Fibroblast of skin of left biceps (primary cell): Measurements from ENCODE around the gene ATP5ME.

ENCODE experiments used
- DNase-seq, 2 experiments: peaks; one replicate each; pipeline ENCODE4 v3.0.0-alpha.2; 2013; ENCODE audit warnings: low read depth in 2 of 2

The ATP5ME gene

DNA sequence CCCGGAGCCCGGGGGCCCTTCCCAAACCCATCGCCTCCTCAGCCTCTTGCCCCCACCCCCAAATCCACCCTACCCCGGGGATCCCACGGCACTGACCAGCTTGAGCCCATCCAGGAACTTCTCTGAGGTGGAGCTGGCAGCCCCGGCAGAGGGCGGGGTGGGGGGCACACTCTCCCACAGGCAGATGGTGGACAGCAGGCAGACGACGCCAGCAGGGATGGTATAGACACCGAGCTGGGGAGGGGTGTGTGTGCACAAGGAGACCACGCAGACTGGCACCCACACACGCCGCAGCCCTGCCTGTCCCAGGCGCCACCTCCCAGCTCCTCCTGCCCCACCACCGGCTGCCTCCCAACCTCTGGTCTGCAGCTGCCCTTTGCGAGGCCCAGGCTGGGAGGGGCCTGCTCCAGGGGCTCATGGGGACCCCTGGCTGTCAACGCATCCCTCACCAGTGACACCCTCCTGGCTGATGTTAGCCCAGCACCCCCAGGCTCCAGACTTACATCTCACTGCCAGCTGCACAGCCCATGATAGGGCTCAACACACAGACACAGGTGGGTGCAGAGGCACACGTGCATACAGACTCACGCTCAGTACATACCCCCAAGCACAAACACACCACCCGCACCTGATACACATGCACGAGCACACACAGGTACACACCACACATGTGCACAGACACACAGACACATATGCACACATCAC, 10.7 kb upstream of the ATP5ME start:
- no peak for DNase-seq

DNA sequence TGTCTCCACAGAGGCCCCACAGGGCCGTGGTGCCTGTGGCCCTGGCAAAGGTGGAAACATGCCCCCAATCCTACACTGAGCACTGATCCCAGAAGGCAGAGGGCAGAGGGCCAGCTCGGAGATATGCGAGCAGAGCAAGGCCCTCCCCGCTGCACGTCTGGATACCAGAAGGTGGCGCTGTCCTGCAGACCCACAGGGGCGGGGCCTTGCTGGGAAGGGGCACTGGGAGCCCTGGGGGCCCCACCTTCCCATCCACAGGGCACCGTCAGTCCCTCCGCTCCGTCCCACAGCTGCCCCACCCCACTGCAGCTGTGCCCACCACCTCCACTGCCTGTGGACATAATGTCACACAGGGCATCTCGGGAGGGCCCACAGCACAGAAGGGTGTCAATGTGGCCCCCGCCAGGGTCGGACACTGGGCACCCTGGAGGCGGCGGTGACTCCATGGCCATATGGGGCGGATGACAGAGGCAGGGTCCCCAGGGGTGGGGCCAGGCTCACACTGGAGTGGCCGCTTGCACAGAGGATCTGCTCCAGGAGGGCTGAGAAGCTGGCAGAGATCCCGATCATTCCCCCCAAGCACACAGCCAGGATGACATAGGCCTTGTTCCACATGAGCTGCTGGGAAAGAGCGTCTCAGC, 10.0 kb upstream of the ATP5ME start:
- DNase-seq = no peak

DNA sequence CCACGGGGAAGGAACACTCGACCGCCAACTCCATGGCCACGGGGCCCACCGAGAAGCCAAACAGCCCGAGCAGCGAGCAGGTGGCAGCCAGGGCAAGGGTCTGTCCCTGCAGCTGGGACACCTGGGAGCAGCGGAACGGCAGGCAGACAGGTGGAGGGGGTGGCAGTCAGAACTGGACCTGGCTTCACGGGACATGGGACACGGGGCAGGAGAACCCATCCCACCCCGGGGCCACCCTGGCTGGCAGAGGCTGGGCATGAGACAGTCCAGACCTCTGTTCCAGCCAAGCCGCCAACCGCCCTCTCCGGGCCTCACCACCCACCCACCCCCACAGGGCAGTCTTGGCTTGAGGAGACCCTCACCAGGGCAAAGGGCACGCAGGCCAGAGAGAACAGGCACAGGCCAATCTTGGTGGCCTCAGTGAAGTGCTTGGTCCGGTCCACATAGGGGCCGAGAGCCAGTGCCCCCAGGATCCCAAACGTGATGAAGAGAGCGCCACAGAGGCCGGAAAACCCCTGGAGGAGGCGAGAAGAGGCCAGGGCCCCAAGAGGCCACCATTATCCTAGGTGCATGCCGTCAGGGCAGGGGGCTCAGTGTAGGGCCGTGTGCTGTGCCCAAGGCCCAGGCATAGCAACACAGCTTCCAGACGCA, 9.3 kb upstream of the ATP5ME start:
- no peak for DNase-seq

DNA sequence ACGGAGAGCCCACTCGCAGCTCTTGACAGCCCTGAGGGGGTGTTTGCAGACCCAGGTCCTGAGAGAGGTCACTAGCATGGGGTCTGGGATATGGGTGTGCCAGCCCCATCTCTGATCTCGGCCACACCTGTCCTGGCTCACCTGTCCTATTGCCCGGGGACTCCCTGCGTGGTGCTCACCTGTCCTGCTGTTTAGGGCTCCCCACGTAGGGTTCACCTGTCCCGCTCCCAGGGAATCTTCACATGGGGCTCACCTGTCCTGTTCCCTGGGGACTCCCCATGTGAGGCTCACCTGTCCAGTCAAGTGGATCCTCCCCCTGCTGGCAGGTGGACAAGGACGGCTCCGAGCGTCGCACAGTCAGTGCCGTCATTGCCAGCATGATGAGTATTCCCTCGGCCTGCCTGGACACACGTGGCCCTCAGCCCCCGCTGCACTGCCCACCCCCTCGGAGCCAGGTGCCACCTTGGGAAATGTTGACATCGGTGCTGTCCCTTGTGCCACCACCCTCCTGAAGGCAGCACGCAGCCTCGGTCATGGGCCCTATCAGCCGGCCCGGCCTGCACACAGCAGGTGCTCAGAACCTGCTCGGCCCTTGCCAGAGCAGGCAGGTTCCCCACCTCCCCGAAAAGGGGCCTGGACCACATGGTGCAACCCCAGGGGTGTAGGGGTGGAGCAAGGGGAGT, 8.6 kb upstream of the ATP5ME start:
- no peak for DNase-seq

DNA sequence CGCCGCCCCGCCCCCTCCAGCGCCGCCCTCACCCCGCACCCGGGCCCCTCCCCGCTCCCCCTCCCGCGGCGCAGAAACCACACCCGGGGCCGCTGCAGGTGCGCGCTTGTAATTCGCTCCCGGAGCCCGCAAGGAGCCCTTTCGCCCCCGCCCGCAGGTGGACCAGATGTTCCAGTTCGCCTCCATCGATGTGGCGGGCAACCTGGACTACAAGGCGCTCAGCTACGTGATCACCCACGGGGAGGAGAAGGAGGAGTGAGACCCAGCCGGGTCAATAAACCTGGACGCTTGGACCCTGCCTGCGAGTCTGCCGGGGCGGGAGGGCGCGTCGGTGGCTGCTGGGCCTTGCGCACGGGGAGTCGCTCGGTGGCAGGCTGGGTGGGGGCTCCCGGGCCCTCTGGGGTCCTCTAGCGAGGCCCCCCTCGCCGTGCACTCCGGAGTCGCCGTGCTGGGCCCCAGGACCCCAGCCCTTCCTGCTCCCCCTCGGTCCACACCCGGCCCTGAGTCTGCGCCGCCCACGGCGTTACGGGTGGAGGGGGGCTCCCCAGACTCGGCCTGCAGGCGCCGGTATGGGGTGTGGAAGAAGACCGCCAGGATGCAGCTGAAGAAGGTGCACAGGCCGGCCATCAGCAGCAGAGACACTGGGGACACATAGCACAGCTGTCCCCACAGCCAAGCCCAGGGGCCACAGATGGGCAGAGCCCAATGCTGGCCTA, 7.8 kb upstream of the ATP5ME start:
- DNase-seq = no peak

DNA sequence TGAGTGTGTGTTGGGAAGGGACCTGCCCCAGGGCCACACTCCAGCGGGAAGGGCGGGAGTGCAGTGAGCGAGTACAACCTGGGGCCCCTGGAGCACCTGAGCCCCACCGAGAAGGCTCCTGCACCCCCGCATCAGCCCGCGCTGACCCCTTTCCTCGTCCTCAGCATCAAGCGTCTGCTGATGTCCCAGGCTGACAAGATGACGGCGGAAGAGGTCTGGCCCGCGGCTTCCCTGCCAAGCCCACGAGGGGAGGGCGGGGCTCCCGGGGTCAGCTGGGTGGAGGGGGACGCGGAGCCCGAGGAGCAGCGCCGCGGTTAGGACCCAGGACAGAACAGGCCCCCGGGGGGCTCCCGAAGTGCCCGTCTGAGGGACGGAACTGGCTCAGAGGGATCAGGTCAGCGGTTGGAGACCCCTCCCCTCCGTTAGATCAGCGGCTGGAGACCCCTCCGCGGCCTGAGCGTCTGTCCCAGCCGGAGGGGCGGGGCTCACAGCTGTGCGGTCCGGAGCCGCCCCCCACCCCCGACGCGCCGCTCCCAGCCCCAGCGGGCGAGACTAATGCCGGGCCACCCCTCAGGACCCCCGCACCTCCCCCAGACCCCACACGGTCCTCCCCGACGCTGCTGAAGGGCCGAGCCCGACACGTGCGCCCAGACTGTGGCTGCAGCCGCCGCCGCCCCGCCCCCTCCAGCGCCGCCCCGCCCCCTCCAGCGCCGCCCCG, 7.0 kb upstream of the ATP5ME start:
- DNase-seq = no peak

DNA sequence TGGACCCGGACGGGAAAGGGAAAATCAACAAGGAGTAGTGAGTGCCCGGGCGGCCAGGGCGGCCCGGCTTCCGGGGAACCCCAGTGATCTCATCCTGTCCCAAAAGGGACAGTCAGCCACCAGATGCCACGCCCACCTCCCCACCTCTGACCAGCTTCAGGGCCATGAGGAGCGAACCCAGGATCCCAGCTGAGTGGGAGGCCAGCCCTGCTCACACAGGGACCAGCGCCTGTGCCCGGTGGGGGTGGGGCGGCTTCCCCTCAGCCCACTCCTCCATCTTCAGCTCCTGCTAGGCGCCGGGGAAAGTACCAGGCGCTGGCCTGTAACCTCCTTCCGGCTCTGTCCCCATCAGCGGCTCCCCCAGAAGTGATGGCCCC, 6.5 kb upstream of the ATP5ME start:
- no peak for DNase-seq

DNA sequence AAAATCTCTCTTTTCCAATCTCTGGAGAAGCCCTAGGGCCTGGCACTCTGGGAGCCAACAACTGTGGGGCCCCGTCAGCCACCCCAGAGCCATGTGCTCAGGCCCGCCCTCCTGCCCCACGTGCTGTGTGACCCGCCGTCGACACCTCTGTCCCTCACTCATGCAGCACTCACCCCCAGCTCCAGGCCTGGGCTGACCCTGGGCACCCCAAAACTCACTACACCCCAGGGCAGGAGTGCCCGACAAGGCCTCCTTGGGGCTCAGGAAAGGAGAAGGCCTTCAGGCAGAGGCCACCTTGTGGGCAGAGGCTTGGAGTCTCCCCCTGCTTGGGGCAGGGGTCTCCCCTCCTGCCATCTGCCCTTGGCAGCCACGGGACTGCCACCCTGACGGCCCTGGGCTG, 6.0 kb upstream of the ATP5ME start:
- DNase-seq = no peak

DNA sequence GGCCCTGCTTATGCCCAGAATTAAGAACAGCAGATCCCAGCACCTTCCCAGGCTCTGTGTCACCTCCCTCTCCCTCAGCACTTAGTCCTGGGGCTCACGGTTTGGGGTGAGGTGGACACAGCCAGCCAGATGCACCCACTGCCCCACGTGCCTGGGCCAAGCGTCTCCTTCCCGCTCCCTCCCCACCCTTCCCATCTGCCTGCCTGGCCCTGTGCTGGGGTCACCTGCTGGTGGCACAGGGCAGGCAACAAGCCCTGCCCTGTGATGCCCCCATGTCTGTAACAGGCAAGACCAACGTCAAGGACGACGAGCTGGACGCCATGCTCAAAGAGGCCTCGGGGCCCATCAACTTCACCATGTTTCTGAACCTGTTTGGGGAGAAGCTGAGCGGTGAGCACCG, 5.6 kb upstream of the ATP5ME start:
- no peak for DNase-seq

DNA sequence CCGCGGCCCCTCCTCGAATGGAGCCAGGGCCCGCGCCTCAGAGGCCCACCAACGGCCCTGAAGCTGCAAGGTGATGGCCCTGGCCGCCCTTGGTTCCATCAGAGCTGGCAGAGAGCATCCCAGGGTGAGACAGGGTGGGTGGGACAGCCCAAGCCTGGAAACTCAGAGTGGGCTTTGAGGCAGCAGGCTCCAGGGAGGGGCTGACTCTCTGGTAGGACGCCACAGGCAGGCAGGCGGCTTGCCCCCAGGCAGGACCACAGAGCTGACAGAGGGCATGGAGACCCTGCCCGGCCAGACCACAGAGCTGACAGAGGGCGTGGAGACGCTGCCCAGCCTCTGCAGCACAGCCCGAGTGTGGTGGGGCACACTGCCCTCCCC, 5.0 kb upstream of the ATP5ME start:
- DNase-seq = no peak

DNA sequence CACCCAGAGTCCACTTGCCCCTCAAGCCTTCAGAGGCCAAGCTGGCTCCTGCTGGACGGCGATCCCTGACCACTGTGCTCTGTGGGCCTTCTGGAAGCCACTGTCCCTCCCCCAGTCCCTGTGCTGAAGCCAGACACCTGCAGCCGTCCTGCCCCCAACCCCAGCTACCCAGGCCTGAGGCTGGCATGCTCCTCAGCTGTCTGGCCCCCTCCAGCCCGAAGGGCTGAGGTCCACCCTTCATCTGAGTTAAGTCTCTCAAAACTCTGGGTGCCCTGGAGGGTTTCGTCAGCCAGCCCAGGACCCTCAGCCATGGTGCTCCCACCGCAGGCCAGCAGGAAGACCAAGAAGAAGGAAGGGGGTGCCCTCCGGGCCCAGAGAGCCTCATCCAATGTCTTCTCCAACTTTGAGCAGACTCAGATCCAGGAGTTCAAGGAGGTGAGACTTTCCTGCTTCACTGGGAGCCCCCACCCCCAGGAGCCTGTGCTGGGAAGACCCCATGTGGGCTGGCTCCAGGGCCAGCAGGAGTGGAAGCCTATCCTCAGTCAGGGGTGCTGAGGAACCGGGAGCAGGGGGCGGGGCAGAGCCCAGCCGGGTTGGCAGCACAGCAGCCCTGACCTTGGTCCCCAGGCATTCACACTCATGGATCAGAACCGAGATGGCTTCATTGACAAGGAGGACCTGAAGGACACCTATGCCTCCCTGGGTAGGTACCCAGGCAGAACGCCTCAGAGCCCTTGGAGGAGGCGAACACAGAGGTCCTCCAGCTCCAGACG, 4.4 kb upstream of the ATP5ME start:
- DNase-seq = no peak

DNA sequence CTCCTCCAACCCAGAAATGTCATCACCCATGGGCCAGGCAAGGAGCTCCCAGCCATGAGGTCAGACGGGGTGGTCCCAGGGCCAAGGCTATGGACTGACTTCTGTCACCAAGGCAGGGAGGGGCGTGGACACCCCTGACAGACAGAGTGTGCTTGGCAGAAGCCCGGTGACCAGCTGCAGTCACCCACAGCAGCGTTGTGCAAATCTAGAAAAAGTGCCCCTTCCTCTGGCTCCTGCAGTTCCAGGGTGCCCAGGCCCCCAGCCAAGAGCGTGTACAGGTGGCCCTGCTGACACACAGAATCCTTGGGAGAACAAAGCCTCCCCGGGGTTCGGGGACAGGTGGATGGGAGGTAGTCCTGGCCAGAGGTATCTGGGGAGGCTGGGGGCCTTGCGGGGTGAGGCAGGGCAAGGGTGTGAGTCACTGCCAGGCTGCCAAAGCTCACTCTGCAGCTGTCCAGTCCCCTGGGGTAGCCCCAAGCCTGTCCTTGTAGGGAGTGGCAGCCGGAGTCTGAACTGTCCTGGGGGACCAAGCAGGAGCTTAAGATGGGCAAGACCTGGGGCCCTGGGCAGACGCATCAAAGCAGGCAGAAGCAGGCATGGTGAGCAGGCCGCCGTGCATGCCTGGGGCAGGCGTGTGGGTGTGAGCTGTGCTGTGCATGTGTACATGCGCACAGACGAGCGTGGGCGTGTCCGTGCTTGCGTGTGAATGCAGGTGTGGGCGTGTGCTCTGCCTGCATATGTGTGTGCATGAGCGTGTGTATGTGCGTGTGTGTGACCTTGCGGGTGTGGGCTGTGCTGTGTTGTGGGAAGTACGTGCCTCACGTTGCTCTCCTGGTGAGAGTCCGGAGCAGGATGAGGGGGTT, 3.6 kb upstream of the ATP5ME start:
- DNase-seq = no peak

DNA sequence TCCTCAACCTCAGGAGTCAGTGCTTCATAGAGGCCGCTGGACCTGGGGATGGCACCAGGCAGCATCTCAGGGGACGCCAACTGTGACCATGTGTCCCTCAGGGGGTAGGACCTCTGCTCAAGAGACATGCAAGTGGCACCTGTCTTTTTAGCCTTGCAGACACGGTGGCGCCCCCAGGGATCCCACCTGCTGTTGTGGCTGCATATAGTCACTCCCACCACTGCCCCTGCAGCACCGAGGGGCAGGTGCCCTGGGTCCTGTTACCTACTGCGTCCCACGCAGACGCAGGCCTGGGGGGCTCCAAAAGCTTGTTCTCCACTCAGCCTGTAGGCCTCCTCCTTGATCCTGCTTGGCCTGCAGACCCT, 2.8 kb upstream of the ATP5ME start:
- DNase-seq = no peak

DNA sequence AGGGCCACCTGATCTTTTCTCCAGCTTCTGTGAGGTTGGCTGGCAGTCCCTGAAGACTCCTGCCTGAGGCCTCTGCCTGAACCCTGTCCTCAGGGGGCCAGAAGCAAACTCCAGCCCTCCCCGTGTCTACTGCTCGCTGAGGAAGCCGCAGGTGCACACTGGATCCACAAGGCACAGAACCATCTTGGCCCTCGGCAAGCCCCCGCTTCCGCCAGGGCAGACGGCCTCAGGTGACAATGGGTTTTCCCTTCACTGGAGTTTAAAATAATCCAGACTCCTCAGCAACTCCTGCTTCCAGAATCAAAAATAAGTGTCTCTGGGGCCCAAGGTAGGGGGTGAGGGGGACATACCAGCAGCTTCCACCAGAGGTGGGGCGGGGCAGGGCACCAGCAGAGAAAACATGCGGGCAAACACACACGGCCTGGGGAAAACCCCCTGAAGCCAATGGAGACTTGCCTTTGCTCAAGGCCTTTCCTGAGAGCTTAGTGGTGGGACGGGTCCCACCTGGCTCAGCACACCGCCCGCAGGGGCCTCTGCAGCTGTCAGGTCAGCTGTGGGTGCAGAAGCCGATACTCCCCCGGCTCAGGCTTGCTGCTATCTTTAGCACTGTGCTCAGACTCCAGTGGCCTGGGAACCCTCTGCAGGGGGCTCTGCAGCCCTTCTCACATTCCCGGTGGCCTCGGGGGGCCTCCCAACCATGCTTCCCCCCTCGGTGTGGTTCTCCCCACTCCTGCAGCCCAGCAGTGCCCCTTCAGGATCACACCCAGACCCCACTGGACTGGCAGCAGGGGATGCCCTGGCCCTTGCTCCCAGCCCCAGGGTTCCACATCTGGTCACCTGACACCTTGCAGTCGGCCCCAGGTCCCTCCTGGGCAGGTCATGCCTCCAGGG, 2.1 kb upstream of the ATP5ME start:
- no peak for DNase-seq

DNA sequence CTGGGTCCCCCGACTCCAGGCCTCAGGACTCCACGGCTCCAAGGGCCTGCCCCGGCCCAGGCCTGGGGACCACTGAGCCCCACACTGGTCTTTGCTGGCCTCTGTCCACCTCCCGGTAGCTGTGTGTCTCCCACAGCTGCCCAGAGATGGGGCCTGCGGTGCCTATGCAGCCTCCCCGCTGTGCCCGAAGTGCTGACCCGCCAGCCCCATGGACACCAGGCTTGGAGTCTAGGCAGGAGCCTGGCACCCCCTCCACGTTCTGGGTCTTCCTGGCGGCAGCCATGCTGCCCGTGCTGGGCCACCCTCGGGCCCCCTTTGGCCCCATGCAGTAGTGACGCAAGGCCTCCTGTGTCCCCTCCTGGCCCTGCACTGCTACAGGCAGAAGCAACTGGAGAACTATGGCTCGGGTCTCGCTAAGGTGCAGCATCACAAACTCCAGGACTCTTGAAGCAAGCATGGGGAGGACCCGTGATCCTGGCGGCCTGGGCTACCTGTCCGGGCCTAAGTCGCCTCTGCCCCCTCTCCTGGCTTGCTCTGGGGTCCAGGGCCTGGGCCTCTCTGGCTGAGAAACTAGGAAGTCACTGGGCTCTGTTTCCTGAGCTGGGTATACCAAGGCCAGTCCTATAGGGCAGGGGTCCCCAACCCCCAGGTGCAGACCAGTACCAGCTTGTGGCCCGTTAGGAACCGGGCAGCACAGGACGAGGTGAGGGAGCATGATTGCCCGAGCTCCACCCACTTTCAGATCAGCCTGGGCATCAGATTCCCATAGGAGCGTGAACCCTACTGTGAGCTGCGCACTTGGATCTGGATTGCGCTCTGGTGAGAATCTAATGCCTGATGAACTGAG, 1.2 kb upstream of the ATP5ME start:
- DNase-seq = no peak

DNA sequence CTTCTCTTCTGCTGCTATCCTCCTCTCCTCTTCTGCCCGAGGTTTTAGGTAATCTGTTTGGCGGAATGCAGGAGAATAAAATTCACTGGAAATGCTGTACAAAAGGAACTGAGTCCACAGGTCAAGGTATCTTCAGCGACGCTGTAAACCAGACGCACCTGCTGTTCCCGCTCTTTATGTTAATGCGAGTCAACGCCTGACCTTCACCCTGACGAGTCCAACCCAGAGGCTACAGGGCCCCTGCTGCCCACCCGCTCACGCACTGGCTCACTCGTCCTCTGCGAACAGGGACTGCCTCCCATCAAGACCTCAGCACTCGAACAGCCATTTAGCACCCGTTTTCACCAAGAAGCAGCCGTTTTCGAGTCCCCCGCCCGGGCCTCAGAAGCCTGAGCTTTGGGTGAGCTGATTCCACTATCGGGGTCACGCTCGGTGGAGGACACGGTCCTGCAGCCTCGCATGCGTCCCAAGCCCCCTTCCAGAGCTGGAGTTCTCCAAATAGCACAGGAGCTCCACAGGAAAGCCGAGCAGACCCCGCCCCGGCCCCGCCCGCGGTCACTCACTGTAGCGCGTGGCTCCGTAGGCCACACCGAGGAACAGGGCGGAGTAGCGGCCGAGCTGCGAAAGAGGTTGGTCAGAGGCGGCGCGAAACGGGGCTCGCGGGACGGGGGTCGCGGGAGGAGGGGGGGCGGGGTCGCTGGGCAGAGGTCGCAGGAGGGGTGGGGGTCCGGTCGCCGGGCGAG, 556 bp downstream of the ATP5ME start:
- no peak for DNase-seq

DNA sequence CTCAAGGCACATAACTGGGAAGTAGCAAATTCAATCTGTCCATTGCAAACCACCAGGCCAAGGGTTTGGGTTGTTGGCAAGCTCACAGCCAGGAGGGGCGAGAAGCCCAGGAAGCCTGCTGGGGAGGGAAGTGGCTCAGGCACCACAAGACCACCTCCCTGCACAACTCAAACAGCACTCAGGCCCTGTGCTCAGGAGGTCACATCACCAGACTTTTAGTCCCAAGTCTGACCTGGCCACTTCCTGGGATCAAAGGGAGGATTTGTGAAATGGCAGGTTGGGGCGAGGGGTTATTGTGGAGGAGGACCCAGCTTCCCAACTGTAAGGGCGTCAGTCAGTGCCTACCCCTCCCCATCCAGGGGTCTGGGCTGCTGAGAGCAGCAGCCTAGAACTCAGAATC, 2.3 kb downstream of the ATP5ME start:
- no peak for DNase-seq
